ENCODE measurements around the gene ADAMTS7.
A peak's percentile ranks its signal among the peaks of the same experiment; 100 is the strongest.

ADAMTS7 gene

DNA sequence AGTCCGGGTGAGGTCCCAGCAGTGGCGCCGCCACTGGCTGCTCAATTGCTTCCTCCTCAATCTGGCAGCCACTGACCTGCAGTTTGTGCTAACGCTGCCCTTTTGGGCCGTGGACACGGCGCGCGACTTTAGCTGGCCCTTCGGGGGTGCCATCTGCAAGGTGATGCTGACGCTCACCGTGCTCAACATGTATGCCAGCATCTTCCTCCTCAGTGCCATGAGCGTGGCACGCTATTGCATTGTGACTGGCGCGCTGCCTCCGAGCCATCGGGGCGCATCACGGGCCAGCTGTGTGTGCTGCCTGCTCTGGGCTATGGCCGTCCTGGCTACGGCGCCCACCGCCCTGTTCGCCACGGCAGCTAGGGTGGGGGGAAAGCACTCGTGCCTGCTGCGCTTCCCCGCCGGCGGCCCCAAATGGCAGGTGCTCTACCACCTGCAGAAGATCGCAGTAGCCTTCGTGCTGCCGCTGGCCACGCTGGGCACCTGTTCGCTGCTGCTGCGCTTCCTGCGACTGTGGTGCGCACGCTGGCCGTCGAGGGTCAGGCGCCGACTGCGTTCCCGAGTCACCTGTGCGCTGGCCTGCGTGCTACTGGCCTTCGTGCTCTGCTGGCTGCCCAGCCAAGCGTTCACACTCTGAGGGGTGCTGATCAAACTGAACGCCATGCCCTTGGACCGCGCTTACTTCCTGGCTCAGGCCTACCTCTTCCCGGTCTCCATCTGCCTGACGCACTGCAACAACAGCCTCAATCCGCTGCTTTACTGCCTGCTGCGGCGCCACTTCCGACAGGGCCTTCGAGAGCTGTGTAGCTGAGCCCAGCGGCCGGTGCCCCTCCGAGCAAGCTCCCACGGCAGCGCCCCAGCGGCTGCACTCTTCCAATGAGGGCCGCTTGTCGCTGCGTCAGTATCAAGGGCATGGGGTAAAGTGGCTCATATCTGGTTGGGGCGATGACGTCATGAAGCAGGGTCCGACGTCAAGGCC is 20.3 kb upstream of the ADAMTS7 start:
- H3K4me3 ChIP-seq = no peak overlapping the region
- H4K20me1 ChIP-seq = no peaks in the 10 kb centered on the region
- peaks cover 0 to 10% (median 0%) of the 10 kb centered on the region in 11 experiments; a peak in 5 of 22 replicates for H3K27me3 ChIP-seq
- H3K4me1 ChIP-seq = peaks cover 0 to 18% (median 11%) of the 10 kb centered on the region in 10 experiments; a peak in 14 of 20 replicates
- no peak overlapping the region for H3K27ac ChIP-seq
- no peak overlapping the region for H3K9ac ChIP-seq
- no peaks in the 10 kb centered on the region for H3K9me3 ChIP-seq (replicated peaks in 1 of 11)
- H3K4me2 ChIP-seq = peak overlapping the region in 10 of 11 experiments; percentile 15 to 68 (median 60); a peak in 18 of 22 replicates
- no peaks in the 10 kb centered on the region for H3K36me3 ChIP-seq
- TF ChIP-seq Cebpa-rat (IDR thresholded peaks at IDR 0.05) = no peak

DNA sequence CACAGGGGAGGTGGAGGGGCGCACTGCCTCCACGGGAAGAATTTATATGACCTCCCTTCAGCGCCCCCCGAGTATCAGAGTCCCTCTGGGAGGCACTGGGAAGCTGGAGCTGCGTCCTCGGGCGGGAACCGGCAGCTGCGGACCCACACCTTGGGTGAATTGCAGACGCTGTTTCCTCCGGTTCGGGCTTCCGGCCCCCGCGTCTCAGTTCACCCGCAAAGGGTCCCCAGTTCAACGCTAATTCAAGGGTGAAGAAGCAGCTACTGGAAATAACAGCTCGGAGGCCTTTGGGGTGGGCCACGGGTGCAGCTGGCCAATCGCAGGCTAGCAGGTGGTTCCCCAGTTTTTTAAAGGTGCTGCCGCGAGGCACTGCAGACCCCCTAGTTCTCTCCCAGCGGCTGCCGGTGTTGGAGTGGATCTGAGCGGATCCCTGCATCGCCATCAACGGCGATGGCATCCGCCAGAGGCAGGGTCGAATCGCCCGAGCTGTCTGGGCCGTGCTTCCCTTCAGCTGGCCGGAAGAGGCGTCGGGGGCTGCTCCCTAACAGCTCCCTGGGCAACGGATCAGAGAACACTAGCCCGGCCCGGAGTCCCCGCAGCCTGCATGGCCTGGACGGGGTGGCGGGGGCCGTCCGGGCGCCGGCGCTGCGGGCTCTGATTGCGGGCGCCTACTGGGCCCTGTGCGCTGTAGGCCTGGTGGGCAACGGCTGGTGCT is 19.4 kb upstream of the ADAMTS7 start:
- TF ChIP-seq Cebpa-rat (IDR thresholded peaks at IDR 0.05) = no peak
- H3K4me3 ChIP-seq = no peak overlapping the region
- no peak overlapping the region for H3K27ac ChIP-seq
- peaks cover 3 to 23% (median 18%) of the 10 kb centered on the region in 10 experiments; a peak in 18 of 20 replicates for H3K4me1 ChIP-seq
- H3K9me3 ChIP-seq (replicated peaks in 1 of 11) = no peaks in the 10 kb centered on the region
- H3K4me2 ChIP-seq = peak overlapping the region; percentile 15 to 68 (median 60); a peak in 21 of 22 replicates
- peak overlapping the region in 1 of 11 experiments; percentile 26; a peak in 2 of 22 replicates for H3K9ac ChIP-seq
- H4K20me1 ChIP-seq = no peaks in the 10 kb centered on the region
- no peaks in the 10 kb centered on the region for H3K36me3 ChIP-seq
- H3K27me3 ChIP-seq = peaks cover 0 to 10% (median 0%) of the 10 kb centered on the region in 11 experiments; a peak in 5 of 22 replicates

DNA sequence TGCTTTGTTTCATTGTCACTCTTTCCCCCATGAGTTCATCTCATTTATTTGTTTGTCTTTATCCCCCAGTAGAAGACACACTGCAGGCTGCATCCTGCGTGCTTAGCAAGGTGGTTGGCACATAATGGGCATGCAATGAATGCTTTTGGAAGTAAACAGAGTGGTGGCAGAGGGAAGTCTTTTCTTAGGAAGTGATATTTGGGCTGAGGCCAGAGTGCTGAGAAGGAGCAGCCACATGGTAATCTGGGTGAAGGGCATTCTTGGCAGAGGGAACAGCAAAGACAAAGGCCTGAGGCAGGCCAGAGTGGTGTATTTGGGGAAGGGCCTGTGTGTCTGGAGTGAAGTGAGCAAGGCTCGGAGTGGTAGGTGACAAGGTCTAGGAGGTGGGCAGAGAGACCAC is 17.7 kb upstream of the ADAMTS7 start:
- Histone ChIP-seq H4K20me1 (no peaks in the 10 kb centered on the region), H3K4me1 (peaks cover 6 to 32% (median 26%) of the 10 kb centered on the region in 10 experiments; a peak in 18 of 20 replicates), H3K27ac (no peak overlapping the region), H3K4me3 (no peak overlapping the region), H3K9me3 (replicated peaks in 1 of 11) (no peaks in the 10 kb centered on the region), H3K27me3 (peaks cover 0 to 10% (median 0%) of the 10 kb centered on the region in 11 experiments; a peak in 5 of 22 replicates), H3K36me3 (no peaks in the 10 kb centered on the region), H3K4me2 (peak overlapping the region in 1 of 11 experiments; percentile 40; a peak in 1 of 22 replicates), H3K9ac (no peak overlapping the region)
- no peak for TF ChIP-seq Cebpa-rat (IDR thresholded peaks at IDR 0.05)

DNA sequence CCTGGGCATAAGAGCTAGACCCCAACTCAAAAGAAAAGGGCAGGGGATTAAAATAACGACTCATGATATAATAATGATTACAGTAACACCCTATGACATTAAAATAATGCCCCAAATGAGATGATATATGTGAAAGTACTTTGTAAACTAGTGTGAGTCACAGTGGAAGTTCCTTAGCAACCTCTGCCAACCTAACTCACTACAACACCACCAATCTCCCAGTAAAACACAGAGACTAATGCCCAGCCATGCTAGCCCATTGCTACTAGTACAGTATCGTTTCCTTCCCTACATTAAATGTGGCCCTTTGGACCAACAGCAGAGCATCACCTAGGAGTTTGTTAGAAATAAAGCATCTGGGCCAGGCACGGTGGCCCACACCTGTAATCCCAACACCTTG is 11.2 kb upstream of the ADAMTS7 start:
- no peaks in the 10 kb centered on the region for H3K27me3 ChIP-seq
- peaks cover 6 to 18% (median 14%) of the 10 kb centered on the region in 10 experiments; a peak in 18 of 20 replicates for H3K4me1 ChIP-seq
- H4K20me1 ChIP-seq = no peaks in the 10 kb centered on the region
- peaks cover 0 to 7% (median 0%) of the 10 kb centered on the region in 11 experiments; a peak in 2 of 22 replicates for H3K9me3 ChIP-seq (replicated peaks in 1 of 11)
- TF ChIP-seq Cebpa-rat (IDR thresholded peaks at IDR 0.05) = no peak
- H3K27ac ChIP-seq = no peak overlapping the region
- no peak overlapping the region for H3K9ac ChIP-seq
- no peak overlapping the region for H3K4me3 ChIP-seq
- no peaks in the 10 kb centered on the region for H3K36me3 ChIP-seq
- no peak overlapping the region for H3K4me2 ChIP-seq

DNA sequence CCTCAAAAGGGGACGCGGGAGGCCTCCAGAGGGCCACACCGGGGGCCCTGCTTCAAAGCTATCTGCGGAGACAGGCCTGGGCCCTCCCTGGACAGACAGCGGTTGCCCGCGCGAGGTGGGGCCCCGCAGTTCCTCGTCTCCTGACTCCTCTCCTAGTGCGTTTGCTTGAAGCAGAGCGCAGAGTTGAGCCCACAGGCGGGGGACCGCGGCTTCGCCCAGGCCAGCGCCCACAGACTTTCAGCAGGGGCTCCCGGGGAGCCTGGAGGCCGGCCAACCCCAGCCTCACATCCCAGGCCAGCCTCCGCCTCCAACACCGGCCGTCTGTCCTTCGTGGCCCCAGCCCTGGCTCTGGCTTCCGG is 540 bp upstream of the ADAMTS7 start:
- Histone ChIP-seq H3K4me3 (peak overlapping the region; percentile 56 to 94 (median 86)), H3K9me3 (replicated peaks in 1 of 11) (no peaks in the 10 kb centered on the region), H3K27ac (peak overlapping the region; percentile 10 to 87 (median 83); a peak in 21 of 22 replicates), H3K27me3 (peaks cover 0 to 18% (median 0%) of the 10 kb centered on the region in 11 experiments; a peak in 7 of 22 replicates), H3K36me3 (0 out of 22 replicates have a peak, but pooled peaks cover 0 to 4% (median 0%) of the 10 kb centered on the region in 11 experiments), H4K20me1 (peaks cover 0 to 28% (median 15%) of the 10 kb centered on the region in 11 experiments; a peak in 12 of 22 replicates), H3K9ac (peak overlapping the region; percentile 79 to 89 (median 83)), H3K4me1 (peaks cover 10 to 37% (median 29%) of the 10 kb centered on the region in 10 experiments; a peak in 19 of 20 replicates), H3K4me2 (peak overlapping the region; percentile 88 to 97 (median 93))
- TF ChIP-seq Cebpa-rat (IDR thresholded peaks at IDR 0.05) = no peak

DNA sequence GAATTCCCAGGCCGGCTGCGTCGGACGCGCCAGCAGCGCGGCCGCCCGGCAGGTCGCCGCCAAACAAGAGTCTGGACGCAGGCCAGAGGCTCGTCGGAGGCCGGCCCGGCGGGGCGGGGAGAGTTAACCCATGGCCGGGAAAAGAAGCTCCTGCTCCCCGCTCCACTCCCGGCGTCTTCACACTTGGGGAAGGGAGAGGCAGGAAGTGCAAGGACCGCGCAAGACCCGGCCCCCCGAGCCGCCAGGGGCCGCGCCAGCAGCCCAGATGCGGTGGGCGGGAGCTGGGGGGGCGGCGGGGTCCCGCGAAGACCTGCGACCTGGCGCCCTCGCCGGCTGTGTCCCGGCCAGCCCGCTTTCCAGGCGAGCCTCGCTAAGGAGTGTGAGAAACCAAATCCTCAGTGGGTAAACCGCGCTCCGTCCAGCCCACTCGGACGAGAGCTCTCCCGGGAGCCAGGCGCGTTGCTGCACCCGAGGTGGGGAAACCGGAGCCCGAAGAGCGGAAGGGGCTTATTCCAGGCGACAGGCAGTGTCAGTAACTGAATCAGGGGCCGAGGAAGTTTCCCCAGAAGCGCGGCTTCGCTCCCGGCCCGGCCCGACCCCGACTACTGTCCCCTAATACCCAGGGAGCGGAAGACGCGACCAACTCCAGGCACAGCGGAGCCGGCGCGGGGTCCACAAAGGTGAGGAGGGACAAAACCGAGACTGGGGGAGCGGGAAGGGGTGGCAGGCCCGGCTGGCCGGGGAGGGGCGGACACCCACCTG is 721 bp downstream of the ADAMTS7 start:
- H3K36me3 ChIP-seq = peaks cover 0 to 4% (median 0%) of the 10 kb centered on the region in 11 experiments; a peak in 4 of 22 replicates
- H3K4me1 ChIP-seq = peaks cover 10 to 37% (median 29%) of the 10 kb centered on the region in 10 experiments; a peak in 19 of 20 replicates
- no peak for TF ChIP-seq Cebpa-rat (IDR thresholded peaks at IDR 0.05)
- peaks cover 0 to 28% (median 15%) of the 10 kb centered on the region in 11 experiments; a peak in 12 of 22 replicates for H4K20me1 ChIP-seq
- peaks cover 0 to 18% (median 0%) of the 10 kb centered on the region in 11 experiments; a peak in 7 of 22 replicates for H3K27me3 ChIP-seq
- no peaks in the 10 kb centered on the region for H3K9me3 ChIP-seq (replicated peaks in 1 of 11)
- peak overlapping the region in 9 of 11 experiments; percentile 41 to 78 (median 68); a peak in 18 of 22 replicates for H3K27ac ChIP-seq
- peak overlapping the region; percentile 72 to 89 (median 82); a peak in 21 of 22 replicates for H3K9ac ChIP-seq
- H3K4me2 ChIP-seq = peak overlapping the region; percentile 78 to 97 (median 94)
- H3K4me3 ChIP-seq = peak overlapping the region; percentile 56 to 94 (median 86)

DNA sequence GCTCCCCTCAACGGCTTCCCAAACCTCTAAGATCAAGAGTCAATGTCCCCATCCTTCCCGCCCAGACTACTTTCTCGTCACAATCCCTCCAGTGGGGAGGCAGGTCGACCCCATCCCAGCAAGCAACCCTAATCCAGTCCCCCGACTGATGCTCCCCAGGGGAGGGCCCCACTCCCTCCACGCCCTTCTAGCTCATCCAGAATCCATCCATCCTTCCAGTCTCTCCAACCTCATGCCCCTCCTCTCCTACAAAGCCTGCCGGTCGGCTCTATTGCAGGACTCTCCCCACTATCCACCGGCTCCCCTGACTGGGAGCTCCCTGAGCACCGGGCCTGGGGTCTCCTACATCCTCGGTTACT is 1.3 kb downstream of the ADAMTS7 start:
- peak overlapping the region; percentile 78 to 97 (median 94) for H3K4me2 ChIP-seq
- H4K20me1 ChIP-seq = peaks cover 0 to 28% (median 15%) of the 10 kb centered on the region in 11 experiments; a peak in 12 of 22 replicates
- H3K9me3 ChIP-seq (replicated peaks in 1 of 11) = no peaks in the 10 kb centered on the region
- peaks cover 10 to 36% (median 29%) of the 10 kb centered on the region in 10 experiments; a peak in 19 of 20 replicates for H3K4me1 ChIP-seq
- TF ChIP-seq Cebpa-rat (IDR thresholded peaks at IDR 0.05) = no peak
- H3K36me3 ChIP-seq = peaks cover 0 to 7% (median 0%) of the 10 kb centered on the region in 11 experiments; a peak in 4 of 22 replicates
- H3K4me3 ChIP-seq = peak overlapping the region; percentile 56 to 94 (median 86)
- H3K27me3 ChIP-seq = peaks cover 0 to 18% (median 0%) of the 10 kb centered on the region in 11 experiments; a peak in 7 of 22 replicates
- peak overlapping the region; percentile 72 to 89 (median 82); a peak in 20 of 22 replicates for H3K9ac ChIP-seq
- peak overlapping the region in 7 of 11 experiments; percentile 41 to 78 (median 68); a peak in 11 of 22 replicates for H3K27ac ChIP-seq

Measured in BLaER1 treated with 17β-estradiol and CSF1 and Interleukin-3, amounts not matched to agents 10 nM and 100 nM (cell line).